Heart left ventricle (tissue), 13 donors: Measurements from ENCODE around the gene TMEM8B.

Source experiments
- POLR2A ChIP-seq, 2 donors: fragments of 450-650 bp; IDR thresholded peaks; one replicate each; pipeline ENCODE4 v1.6.1; 2017; ENCODE audit warnings: antibody characterized with exemption in 2 of 2, mild to moderate bottlenecking in 2 of 2, moderate library complexity in 2 of 2
- TF ChIP-seq, protein P1 (sequence below), 12 donors: fragments of 200-600 bp; sonication (generic) in 4 of 12; IDR thresholded peaks; one replicate each; pipeline versions ENCODE4 v1.5.0 to v1.8.0; 2018 to 2022; ENCODE audit warnings: antibody characterized with exemption in 12 of 12, mild to moderate bottlenecking in 5 of 12
- donor health status: ischemic (EF 13 %, LVEDD 7.1; RV severe dilation, severe dysfunction).
- donor health status: DM: no; HTN: yes; CAD: no.
- donor health status: DM: no; HTN: no; CAD: no.
- donor health status: ischemic (EF 25% LVEDD 6.9; RV normal size, moderate dysfunction).
- donor health status: ischemic (EF 25% LVEDD 5.7; RV mildly dilated, moderate dysfunction).
- donor health status: ischemic (EF 35%, LVEDD 5.7; RV mildly dilated, moderate dysfunction).
- donor health status: nonischemic (EF 11% LVEDD 7.7; RV severe dilation, severe dysfunction).
- donor health status: DM: yes; HTN: yes; CAD: no.
- donor health status: PGD.
- donor health status: ischemic (EF 29% LVEDD 5.4; RV normal size, mild dysfunction).
- donor health status: nonischemic (EF 23%, LVEDD 6.1; RV moderate dilation, normal function).

GRCh38 chr9:35792826-35793225 lies 36.2 kb upstream of the TMEM8B start:
- TF ChIP-seq, protein P1, sequence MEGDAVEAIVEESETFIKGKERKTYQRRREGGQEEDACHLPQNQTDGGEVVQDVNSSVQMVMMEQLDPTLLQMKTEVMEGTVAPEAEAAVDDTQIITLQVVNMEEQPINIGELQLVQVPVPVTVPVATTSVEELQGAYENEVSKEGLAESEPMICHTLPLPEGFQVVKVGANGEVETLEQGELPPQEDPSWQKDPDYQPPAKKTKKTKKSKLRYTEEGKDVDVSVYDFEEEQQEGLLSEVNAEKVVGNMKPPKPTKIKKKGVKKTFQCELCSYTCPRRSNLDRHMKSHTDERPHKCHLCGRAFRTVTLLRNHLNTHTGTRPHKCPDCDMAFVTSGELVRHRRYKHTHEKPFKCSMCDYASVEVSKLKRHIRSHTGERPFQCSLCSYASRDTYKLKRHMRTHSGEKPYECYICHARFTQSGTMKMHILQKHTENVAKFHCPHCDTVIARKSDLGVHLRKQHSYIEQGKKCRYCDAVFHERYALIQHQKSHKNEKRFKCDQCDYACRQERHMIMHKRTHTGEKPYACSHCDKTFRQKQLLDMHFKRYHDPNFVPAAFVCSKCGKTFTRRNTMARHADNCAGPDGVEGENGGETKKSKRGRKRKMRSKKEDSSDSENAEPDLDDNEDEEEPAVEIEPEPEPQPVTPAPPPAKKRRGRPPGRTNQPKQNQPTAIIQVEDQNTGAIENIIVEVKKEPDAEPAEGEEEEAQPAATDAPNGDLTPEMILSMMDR (IDR thresholded peaks at IDR 0.05), result no peak
- no peak for TF ChIP-seq POLR2A (IDR thresholded peaks at IDR 0.05)
